Gastroesophageal sphincter (tissue), 3 donors: ENCODE measurements around the gene OR1E2.

Source experiments
- CTCF ChIP-seq, 4 experiments: fragments of 200-600 bp in 2 of 4; fragments of 450-650 bp in 2 of 4; sonication (generic) in 1 of 4; IDR thresholded peaks; one replicate each; pipeline ENCODE4 v1.5.1; 2017 to 2019; ENCODE audit warnings: antibody characterized with exemption in 4 of 4, mild to moderate bottlenecking in 2 of 4, moderate library complexity in 2 of 4
- EP300 ChIP-seq: sonication (generic); formaldehyde crosslinking; IDR thresholded peaks from one replicate; pipeline ENCODE4 v1.6.1; 2017; ENCODE audit warnings: antibody characterized with exemption, mild to moderate bottlenecking
- POLR2A ChIP-seq, 2 donors: fragments of 450-650 bp; IDR thresholded peaks; one replicate each; pipeline ENCODE4 v1.6.1; 2017; ENCODE audit warnings: antibody characterized with exemption in 2 of 2, mild to moderate bottlenecking in 2 of 2, moderate library complexity in 1 of 2
- POLR2AphosphoS5 ChIP-seq: sonication (generic); formaldehyde crosslinking; IDR thresholded peaks from one replicate; pipeline ENCODE4 v1.6.1; 2017; ENCODE audit warnings: antibody characterized with exemption

- TF ChIP-seq CTCF (IDR thresholded peaks at IDR 0.05), result no peak
- no peak for TF ChIP-seq POLR2A (IDR thresholded peaks at IDR 0.05)
- no peak for TF ChIP-seq POLR2AphosphoS5
- TF ChIP-seq EP300, result no peak
Measured at GRCh38 chr17:3398310-3398709, 35.3 kb downstream of the OR1E2 start, which contains the start of gene OR1E1.
